K562 (cell line): ENCODE results near the gene PLAC1.

Experiments
- HNRNPK ChIP-seq: fragments of 200-400 bp; formaldehyde crosslinking; IDR thresholded peaks from one replicate; pipeline ENCODE4 v1.6.1; 2018; ENCODE audit warnings: mild to moderate bottlenecking, low read depth, low read length; ENCODE audit not compliant: poor library complexity, severe bottlenecking
- NKRF ChIP-seq: fragments of 450-650 bp; IDR thresholded peaks from 2 replicates; pipeline ENCODE4 v1.6.1; 2016; ENCODE audit warnings: borderline replicate concordance
- SMAD4 ChIP-seq: fragments of 250-450 bp; sonication (Bioruptor Pico); conservative IDR thresholded peaks from 2 replicates; pipeline ENCODE4 v1.8.0; 2021; ENCODE audit warnings: inconsistent platforms, mild to moderate bottlenecking, moderate library complexity
- ZNF695 ChIP-seq: fragments of 450-650 bp; formaldehyde crosslinking; IDR thresholded peaks from 2 replicates; pipeline ENCODE4 v1.4.0; 2020; ENCODE audit warnings: mild to moderate bottlenecking, moderate library complexity
- TF ChIP-seq, protein P1 (sequence below), 3 experiments: IDR thresholded peaks in 2 of 3; conservative IDR thresholded peaks in 1 of 3; 2 replicates each; pipeline ENCODE4 v1.5.1; 2011 to 2012; ENCODE audit warnings: low read length in 3 of 3, mild to moderate bottlenecking in 3 of 3, control low read depth in 2 of 3, improper control_type of control experiment in 1 of 3, inconsistent platforms in 1 of 3, low read depth in 1 of 3, mixed read lengths in 1 of 3, moderate library complexity in 1 of 3; ENCODE audit not compliant: insufficient read depth in 2 of 3
- TF ChIP-seq, protein P2 (sequence below): fragments of 450-650 bp; IDR thresholded peaks from 2 replicates; pipeline ENCODE4 v1.6.1; 2016
- TF ChIP-seq, protein P3 (sequence below), 2 experiments: IDR thresholded peaks; 2 replicates each; pipeline ENCODE4 v1.6.1; 2012; ENCODE audit warnings: improper control_type of control experiment in 2 of 2, low read depth in 2 of 2, low read length in 2 of 2, borderline replicate concordance in 1 of 2

DNA sequence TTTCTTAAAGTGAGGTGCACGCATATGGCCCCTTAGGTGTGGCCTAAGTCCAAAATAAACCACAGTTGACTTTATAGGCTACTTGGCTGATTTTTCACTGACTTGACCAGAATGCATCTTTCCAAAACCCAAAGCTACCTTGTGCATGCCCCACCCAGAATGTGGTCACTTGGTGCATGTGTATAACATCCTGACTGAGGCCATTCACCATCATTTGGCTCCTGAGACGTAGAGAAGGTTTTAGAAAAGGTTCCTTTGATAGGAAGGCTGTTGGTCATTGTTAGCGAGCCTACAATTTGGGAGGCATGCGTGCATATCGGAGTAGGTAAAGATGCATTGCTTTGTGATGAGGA, 84.6 kb downstream of the PLAC1 start:
- TF ChIP-seq, protein P1, sequence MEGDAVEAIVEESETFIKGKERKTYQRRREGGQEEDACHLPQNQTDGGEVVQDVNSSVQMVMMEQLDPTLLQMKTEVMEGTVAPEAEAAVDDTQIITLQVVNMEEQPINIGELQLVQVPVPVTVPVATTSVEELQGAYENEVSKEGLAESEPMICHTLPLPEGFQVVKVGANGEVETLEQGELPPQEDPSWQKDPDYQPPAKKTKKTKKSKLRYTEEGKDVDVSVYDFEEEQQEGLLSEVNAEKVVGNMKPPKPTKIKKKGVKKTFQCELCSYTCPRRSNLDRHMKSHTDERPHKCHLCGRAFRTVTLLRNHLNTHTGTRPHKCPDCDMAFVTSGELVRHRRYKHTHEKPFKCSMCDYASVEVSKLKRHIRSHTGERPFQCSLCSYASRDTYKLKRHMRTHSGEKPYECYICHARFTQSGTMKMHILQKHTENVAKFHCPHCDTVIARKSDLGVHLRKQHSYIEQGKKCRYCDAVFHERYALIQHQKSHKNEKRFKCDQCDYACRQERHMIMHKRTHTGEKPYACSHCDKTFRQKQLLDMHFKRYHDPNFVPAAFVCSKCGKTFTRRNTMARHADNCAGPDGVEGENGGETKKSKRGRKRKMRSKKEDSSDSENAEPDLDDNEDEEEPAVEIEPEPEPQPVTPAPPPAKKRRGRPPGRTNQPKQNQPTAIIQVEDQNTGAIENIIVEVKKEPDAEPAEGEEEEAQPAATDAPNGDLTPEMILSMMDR (IDR thresholded peaks at IDR 0.05 in 2 of 3, conservative IDR thresholded peaks at IDR 0.05 in 1 of 3; ENCODE audit: insufficient read depth in 2 of 3, low read depth in 1 of 3, low read length in 3 of 3): no peak
- TF ChIP-seq ZNF695 (CRISPR knock-in tag) (no peak), SMAD4 (CRISPR knock-in tag) (no peak), HNRNPK (no peak), NKRF (no peak)
- TF ChIP-seq, protein P2, sequence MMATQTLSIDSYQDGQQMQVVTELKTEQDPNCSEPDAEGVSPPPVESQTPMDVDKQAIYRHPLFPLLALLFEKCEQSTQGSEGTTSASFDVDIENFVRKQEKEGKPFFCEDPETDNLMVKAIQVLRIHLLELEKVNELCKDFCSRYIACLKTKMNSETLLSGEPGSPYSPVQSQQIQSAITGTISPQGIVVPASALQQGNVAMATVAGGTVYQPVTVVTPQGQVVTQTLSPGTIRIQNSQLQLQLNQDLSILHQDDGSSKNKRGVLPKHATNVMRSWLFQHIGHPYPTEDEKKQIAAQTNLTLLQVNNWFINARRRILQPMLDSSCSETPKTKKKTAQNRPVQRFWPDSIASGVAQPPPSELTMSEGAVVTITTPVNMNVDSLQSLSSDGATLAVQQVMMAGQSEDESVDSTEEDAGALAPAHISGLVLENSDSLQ: no peak
- TF ChIP-seq, protein P3, sequence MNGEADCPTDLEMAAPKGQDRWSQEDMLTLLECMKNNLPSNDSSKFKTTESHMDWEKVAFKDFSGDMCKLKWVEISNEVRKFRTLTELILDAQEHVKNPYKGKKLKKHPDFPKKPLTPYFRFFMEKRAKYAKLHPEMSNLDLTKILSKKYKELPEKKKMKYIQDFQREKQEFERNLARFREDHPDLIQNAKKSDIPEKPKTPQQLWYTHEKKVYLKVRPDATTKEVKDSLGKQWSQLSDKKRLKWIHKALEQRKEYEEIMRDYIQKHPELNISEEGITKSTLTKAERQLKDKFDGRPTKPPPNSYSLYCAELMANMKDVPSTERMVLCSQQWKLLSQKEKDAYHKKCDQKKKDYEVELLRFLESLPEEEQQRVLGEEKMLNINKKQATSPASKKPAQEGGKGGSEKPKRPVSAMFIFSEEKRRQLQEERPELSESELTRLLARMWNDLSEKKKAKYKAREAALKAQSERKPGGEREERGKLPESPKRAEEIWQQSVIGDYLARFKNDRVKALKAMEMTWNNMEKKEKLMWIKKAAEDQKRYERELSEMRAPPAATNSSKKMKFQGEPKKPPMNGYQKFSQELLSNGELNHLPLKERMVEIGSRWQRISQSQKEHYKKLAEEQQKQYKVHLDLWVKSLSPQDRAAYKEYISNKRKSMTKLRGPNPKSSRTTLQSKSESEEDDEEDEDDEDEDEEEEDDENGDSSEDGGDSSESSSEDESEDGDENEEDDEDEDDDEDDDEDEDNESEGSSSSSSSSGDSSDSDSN (IDR thresholded peaks at IDR 0.05; ENCODE audit: borderline replicate concordance in 1 of 2, low read depth in 2 of 2, low read length in 2 of 2): no peak
